ENCODE results near the gene HEATR9.

DNA sequence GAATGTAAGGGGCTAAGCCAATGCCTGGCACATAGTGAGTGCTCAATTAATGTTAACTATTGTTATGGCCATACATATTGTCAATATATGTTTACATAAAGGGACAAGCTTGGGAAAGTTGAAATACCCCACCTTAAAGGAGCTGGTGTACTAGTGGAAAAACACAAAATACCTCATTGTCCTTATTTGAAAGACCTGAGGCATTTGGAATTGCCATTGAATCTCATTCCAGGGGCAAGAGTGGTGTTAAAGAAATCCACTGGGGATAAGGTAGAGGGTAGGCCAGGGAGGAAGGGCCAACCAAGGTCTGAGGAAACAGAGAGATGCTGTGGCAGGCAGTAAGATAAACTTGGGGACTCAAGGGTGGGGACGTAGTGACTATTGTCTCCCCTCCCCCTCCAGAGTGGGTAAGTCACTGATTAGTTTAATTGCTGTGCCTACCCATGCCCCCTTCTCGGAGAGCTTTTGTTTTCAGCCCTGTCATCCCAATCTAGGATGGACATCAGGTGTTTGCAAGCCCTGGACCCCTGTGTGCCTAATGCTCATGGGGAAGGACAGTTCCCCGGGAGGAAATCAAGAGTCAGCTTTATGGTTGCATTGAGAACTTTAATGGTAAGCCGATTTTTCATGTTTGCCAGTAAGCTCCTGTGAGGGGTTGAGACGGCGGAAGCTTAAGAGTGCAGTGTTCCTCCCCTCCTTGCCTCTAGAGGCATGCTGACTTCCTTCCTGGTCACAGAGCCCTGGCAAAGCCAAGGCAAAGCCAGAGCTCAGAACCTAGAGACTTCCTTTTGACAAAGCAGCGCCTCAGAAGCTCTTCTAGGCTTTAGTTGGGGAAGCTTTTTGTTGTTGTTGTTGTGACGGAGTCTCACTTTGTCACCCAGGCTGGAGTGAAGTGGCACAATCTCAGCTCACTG lies 2.5 kb upstream of the HEATR9 start:
- TF ChIP-seq CTCF (IDR thresholded peaks at IDR 0.05) = no peak
- no peak for TF ChIP-seq EZH2 (IDR thresholded peaks at IDR 0.05; ENCODE audit: borderline replicate concordance, insufficient read depth, low read depth, low read length, poor library complexity, severe bottlenecking)
